Stimulated activated naive B cell treated with anti-CD40 and anti-IgM and Interleukin-4, amounts not matched to agents 10 μg/mL and 1 μg/mL and 100 μg/mL, for 72 hours (primary cell): Measurements from ENCODE around the gene AGFG1.

Experiments used
- ATAC-seq, 2 donors: fragments of 150-1000 bp; cut with Tn5 transposase; replicated peaks; 2 replicates each; pipeline ENCODE4 v1.10.0; 2021; ENCODE audit warnings: moderate library complexity in 1 of 2
- DNase-seq: peaks from one replicate; pipeline ENCODE4 v3.0.0; 2021
- H3K27ac Mint-ChIP-seq: one replicate; pipeline ENCODE4 v1.8.0; 2022; ENCODE audit warnings: mild to moderate bottlenecking, mixed read lengths
- H3K27me3 Mint-ChIP-seq, 2 donors: one replicate each; pipeline ENCODE4 v1.8.0; 2022; ENCODE audit warnings: mixed read lengths in 2 of 2
- H3K36me3 Mint-ChIP-seq, 2 donors: one replicate each; pipeline ENCODE4 v1.8.0; 2022; ENCODE audit warnings: mixed read lengths in 2 of 2, mild to moderate bottlenecking in 1 of 2
- H3K4me1 Mint-ChIP-seq, 2 donors: one replicate each; pipeline ENCODE4 v1.8.0; 2022; ENCODE audit warnings: mixed read lengths in 2 of 2, mild to moderate bottlenecking in 1 of 2
- H3K4me3 Mint-ChIP-seq, 2 donors: one replicate each; pipeline ENCODE4 v1.8.0; 2022; ENCODE audit warnings: mild to moderate bottlenecking in 2 of 2, mixed read lengths in 2 of 2, moderate library complexity in 1 of 2
- H3K9me3 Mint-ChIP-seq, 2 donors: one replicate each; pipeline ENCODE4 v1.8.0; 2022; ENCODE audit warnings: mixed read lengths in 2 of 2, mild to moderate bottlenecking in 1 of 2

Gene AGFG1

GRCh38 chr2:227606476-227606875 lies 134.5 kb downstream of the AGFG1 start:
- Mint-ChIP-seq H3K27ac (no peak overlapping the region), H3K4me3 (no peak overlapping the region), H3K27me3 (peaks cover 8 to 11% of the 10 kb centered on the region in 2 donors), H3K36me3 (no peaks in the 10 kb centered on the region), H3K4me1 (peaks cover 11 to 14% of the 10 kb centered on the region in 2 donors), H3K9me3 (no peaks in the 10 kb centered on the region)
- DNase-seq (no peak), ATAC-seq (no peak)

DNA sequence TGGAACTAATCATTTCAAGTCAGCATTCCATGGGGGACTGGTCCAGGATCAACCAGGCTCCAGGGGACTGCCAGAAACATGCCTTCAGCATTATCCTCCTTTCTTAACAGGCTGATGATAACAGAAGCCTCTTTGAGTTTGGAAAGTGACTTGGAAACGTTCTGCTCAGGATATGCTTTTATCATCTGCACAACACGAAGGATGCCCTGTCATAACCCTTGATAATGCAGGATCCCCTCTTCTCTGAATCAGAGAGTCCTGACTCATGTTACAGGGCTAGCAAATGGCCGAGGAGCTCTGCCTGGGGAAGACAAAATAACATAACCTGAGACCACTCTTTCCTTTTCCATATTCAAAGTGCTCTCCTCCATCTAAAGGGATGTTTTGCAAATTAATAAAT lies 136.0 kb downstream of the AGFG1 start:
- H3K4me1 Mint-ChIP-seq: peaks cover 11 to 14% of the 10 kb centered on the region in 2 donors
- H3K9me3 Mint-ChIP-seq: no peaks in the 10 kb centered on the region
- peaks cover 19 to 21% of the 10 kb centered on the region in 2 donors for H3K27me3 Mint-ChIP-seq
- no peaks in the 10 kb centered on the region for H3K36me3 Mint-ChIP-seq
- H3K4me3 Mint-ChIP-seq: no peak overlapping the region
- no peak for ATAC-seq
- H3K27ac Mint-ChIP-seq: no peak overlapping the region
- DNase-seq: no peak

DNA sequence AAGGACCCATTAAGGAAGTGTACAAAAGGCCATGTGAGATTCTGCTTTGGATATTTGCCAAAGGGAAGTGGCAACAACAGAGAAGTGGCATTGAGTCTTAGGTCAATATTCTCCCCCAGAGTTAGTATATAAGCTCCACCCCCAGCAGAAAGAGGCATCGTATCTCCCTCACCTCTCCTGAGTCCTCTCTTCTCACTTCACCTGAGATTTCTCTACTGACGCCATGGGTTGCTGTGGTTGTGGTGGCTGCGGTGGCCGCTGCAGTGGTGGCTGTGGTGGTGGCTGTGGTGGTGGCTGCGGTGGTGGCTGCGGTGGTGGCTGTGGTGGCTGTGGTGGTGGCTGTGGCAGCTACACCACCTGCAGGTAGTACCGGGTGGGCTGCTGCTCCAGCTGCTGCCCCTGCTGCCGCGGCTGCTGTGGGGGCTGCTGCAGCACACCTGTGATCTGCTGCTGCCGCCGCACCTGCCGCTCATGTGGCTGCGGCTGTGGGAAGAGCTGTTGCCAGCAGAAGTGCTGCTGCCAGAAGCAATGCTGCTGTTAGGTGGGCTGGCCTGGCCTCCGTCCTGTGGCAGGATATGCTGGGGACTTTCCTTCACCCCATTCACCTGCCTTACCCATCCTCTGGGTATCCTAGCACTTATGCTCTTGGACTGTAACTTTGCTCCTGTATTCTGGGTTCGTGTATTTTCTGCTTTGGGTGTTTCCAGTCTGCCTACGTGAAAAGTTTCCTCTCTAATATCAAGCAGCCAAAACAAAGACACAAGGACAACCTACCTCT lies 136.8 kb downstream of the AGFG1 start:
- Mint-ChIP-seq H3K4me1 (peaks cover 11 to 14% of the 10 kb centered on the region in 2 donors), H3K36me3 (no peaks in the 10 kb centered on the region), H3K4me3 (peak overlapping the region; percentile 19 to 39), H3K9me3 (no peaks in the 10 kb centered on the region), H3K27ac (peak overlapping the region; percentile 67), H3K27me3 (peaks cover 21 to 24% of the 10 kb centered on the region in 2 donors)
- ATAC-seq: peak; percentile 89 to 92
- DNase-seq: peak; percentile 27

GRCh38 chr2:227610123-227610522 lies 138.2 kb downstream of the AGFG1 start:
- no peak overlapping the region for H3K4me3 Mint-ChIP-seq
- H3K27ac Mint-ChIP-seq: no peak overlapping the region
- H3K9me3 Mint-ChIP-seq: no peaks in the 10 kb centered on the region
- no peak for ATAC-seq
- no peak for DNase-seq
- peaks cover 17 to 21% of the 10 kb centered on the region in 2 donors for H3K27me3 Mint-ChIP-seq
- peaks cover 11 to 14% of the 10 kb centered on the region in 2 donors for H3K4me1 Mint-ChIP-seq
- no peaks in the 10 kb centered on the region for H3K36me3 Mint-ChIP-seq
